Trophoblast cell (in vitro differentiated cells and primary cell): Measurements from ENCODE around the gene SINHCAF.

Experiments
- DNase-seq, 2 donors: peaks; one replicate each; pipeline ENCODE4 v3.0.0-alpha.2; 2016
- H2AFZ ChIP-seq: 2 replicates; pipeline ENCODE4 v1.6.1; 2013; ENCODE audit warnings: low read length, moderate library complexity, mild to moderate bottlenecking; ENCODE audit not compliant: insufficient read depth, poor library complexity
- H2AK5ac ChIP-seq: 2 replicates; pipeline ENCODE4 v1.6.1; 2013; ENCODE audit warnings: mild to moderate bottlenecking, low read length
- H2BK120ac ChIP-seq: 2 replicates; pipeline ENCODE4 v1.6.1; 2013; ENCODE audit warnings: low read length, mild to moderate bottlenecking, moderate library complexity; ENCODE audit not compliant: insufficient read depth, poor library complexity
- H2BK12ac ChIP-seq: 2 replicates; pipeline ENCODE4 v1.6.1; 2013; ENCODE audit warnings: mild to moderate bottlenecking, low read length, moderate library complexity
- H2BK5ac ChIP-seq: 2 replicates; pipeline ENCODE4 v1.6.1; 2013; ENCODE audit warnings: low read length, low read depth, moderate library complexity, mild to moderate bottlenecking; ENCODE audit not compliant: poor library complexity
- H3K14ac ChIP-seq: 2 replicates; pipeline ENCODE4 v1.6.1; 2013; ENCODE audit warnings: mild to moderate bottlenecking, low read length
- H3K18ac ChIP-seq: 2 replicates; pipeline ENCODE4 v1.6.1; 2013; ENCODE audit warnings: mild to moderate bottlenecking, low read length
- H3K23ac ChIP-seq: 2 replicates; pipeline ENCODE4 v1.6.1; 2013; ENCODE audit warnings: low read length
- H3K27ac ChIP-seq: 2 replicates; pipeline ENCODE4 v1.5.1; 2013; ENCODE audit warnings: low read depth, mild to moderate bottlenecking, inconsistent platforms, low read length, moderate library complexity
- H3K27me3 ChIP-seq: 2 replicates; pipeline ENCODE4 v1.6.1; 2013; ENCODE audit warnings: inconsistent platforms, mild to moderate bottlenecking, low read length, moderate library complexity; ENCODE audit not compliant: insufficient read depth
- H3K36me3 ChIP-seq, 2 experiments: 1 replicate in 1 of 2; 2 replicates in 1 of 2; pipeline ENCODE4 v1.6.1; 2013; ENCODE audit warnings: low read length in 2 of 2, mild to moderate bottlenecking in 2 of 2, moderate library complexity in 1 of 2; ENCODE audit not compliant: insufficient read depth in 2 of 2, control insufficient read depth in 1 of 2
- H3K4ac ChIP-seq: 2 replicates; pipeline ENCODE4 v1.6.1; 2013; ENCODE audit warnings: low read depth, mild to moderate bottlenecking, low read length, moderate library complexity
- H3K4me1 ChIP-seq, 2 experiments: 1 replicate in 1 of 2; 2 replicates in 1 of 2; pipeline ENCODE4 v1.6.1; 2013; ENCODE audit warnings: low read length in 2 of 2, mild to moderate bottlenecking in 2 of 2, moderate library complexity in 1 of 2; ENCODE audit not compliant: insufficient read depth in 2 of 2, control insufficient read depth in 1 of 2
- H3K4me2 ChIP-seq: 2 replicates; pipeline ENCODE4 v1.6.1; 2013; ENCODE audit warnings: inconsistent platforms, mild to moderate bottlenecking, low read length, moderate library complexity
- H3K4me3 ChIP-seq: 2 replicates; pipeline ENCODE4 v1.5.1; 2013; ENCODE audit warnings: mild to moderate bottlenecking, low read depth, low read length, inconsistent platforms
- H3K79me1 ChIP-seq: one replicate; pipeline ENCODE4 v1.6.1; 2013; ENCODE audit warnings: low read length
- H3K79me2 ChIP-seq: 2 replicates; pipeline ENCODE4 v1.6.1; 2013; ENCODE audit warnings: low read length, mild to moderate bottlenecking; ENCODE audit not compliant: control insufficient read depth, insufficient read depth, poor library complexity
- H3K9ac ChIP-seq: 2 replicates; pipeline ENCODE4 v1.6.1; 2013; ENCODE audit warnings: mild to moderate bottlenecking, low read length
- H3K9me3 ChIP-seq: 2 replicates; pipeline ENCODE4 v1.6.1; 2013; ENCODE audit warnings: low read depth, mild to moderate bottlenecking, control low read depth, inconsistent platforms, low read length; ENCODE audit not compliant: insufficient read depth
- H4K12ac ChIP-seq: 2 replicates; pipeline ENCODE4 v1.6.1; 2013; ENCODE audit warnings: low read depth, mild to moderate bottlenecking, low read length, moderate library complexity
- H4K8ac ChIP-seq: 2 replicates; pipeline ENCODE4 v1.6.1; 2013; ENCODE audit warnings: low read depth, mild to moderate bottlenecking, low read length, moderate library complexity
- H4K91ac ChIP-seq: one replicate; pipeline ENCODE4 v1.6.1; 2013; ENCODE audit warnings: low read depth, mild to moderate bottlenecking, low read length, moderate library complexity
- WGBS: extraction: QIAGEN DNeasy Blood & Tissue Kit; methylation state at CpG from one replicate; pipeline ENCODE4 v1.1.7; 2013; ENCODE audit warnings: missing lambda C conversion rate; ENCODE audit not compliant: insufficient read length, insufficient coverage; ENCODE audit errors: extremely low coverage; 5-methylcytosine and 5-hydroxymethylcytosine counted together

The SINHCAF gene

DNA sequence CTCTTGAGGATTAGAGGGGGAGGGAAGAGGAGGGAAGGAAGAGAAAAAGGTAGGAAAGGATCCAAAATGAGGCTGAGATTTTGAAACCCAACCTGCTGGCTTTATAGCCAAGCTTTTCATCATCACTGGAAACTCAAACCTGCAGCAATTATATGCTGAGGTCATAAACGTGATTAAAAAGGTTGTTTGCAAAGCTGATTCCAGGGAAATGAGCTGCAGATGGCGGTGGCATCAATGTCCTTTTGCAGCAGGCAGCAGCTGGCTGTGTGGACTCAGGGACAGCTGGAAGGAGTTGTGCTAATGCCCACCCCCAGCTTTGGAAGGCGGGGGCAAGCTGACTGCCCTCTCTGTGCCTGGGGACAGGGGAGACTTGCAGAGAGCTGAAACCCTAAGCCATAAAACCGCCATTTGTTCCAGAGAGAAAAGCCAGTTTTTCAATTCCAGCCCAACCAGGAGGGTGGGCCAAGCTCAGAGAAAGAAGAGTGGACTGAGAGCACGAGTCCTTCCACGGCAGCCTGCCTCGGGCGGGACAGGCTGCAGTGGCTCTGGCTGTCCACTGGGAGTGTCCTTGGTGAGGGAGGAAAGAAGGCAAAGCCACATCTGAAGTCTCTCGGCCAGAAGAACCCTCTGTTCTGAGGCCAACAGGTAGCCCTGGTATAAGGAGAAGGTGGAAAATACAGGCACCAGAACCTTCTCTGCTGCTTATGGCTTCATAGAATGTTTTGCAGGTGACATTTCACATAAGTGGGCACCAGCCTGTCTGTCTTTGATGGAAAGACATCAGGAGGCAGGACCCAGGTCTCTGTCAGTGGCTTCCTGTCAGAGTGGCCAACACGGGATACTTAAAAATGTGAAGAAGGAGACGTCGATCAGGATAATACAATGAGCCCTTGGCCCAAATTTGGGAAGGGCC is 90.7 kb downstream of the SINHCAF start:
- no peaks in the 10 kb centered on the region for H3K79me2 ChIP-seq
- H3K27me3 ChIP-seq, result no peaks in the 10 kb centered on the region
- no peak overlapping the region for H3K9ac ChIP-seq
- no peak overlapping the region for H3K4me2 ChIP-seq
- no peak overlapping the region for H4K8ac ChIP-seq
- H3K14ac ChIP-seq, result no peak overlapping the region
- no peak overlapping the region for H2BK5ac ChIP-seq
- H3K18ac ChIP-seq, result no peak overlapping the region
- DNase-seq, result peak in 1 of 2 donors; percentile 36
- no peak overlapping the region for H2BK120ac ChIP-seq
- no peak overlapping the region for H4K12ac ChIP-seq
- no peaks in the 10 kb centered on the region for H3K36me3 ChIP-seq
- no peak overlapping the region for H2BK12ac ChIP-seq
- no peak overlapping the region for H2AK5ac ChIP-seq
- H3K4me3 ChIP-seq, result no peak overlapping the region
- no peaks in the 10 kb centered on the region for H3K79me1 ChIP-seq
- H3K9me3 ChIP-seq, result peaks cover 4% of the 10 kb centered on the region
- no peak overlapping the region for H4K91ac ChIP-seq
- H3K4ac ChIP-seq, result no peak overlapping the region
- no peak overlapping the region for H3K23ac ChIP-seq
- H2AFZ ChIP-seq, result no peak overlapping the region
- WGBS, result no CpG with 5 or more reads among the region's 12 CpGs
- no peak overlapping the region for H3K27ac ChIP-seq
- peaks cover 2 to 9% of the 10 kb centered on the region in 2 experiments for H3K4me1 ChIP-seq

DNA sequence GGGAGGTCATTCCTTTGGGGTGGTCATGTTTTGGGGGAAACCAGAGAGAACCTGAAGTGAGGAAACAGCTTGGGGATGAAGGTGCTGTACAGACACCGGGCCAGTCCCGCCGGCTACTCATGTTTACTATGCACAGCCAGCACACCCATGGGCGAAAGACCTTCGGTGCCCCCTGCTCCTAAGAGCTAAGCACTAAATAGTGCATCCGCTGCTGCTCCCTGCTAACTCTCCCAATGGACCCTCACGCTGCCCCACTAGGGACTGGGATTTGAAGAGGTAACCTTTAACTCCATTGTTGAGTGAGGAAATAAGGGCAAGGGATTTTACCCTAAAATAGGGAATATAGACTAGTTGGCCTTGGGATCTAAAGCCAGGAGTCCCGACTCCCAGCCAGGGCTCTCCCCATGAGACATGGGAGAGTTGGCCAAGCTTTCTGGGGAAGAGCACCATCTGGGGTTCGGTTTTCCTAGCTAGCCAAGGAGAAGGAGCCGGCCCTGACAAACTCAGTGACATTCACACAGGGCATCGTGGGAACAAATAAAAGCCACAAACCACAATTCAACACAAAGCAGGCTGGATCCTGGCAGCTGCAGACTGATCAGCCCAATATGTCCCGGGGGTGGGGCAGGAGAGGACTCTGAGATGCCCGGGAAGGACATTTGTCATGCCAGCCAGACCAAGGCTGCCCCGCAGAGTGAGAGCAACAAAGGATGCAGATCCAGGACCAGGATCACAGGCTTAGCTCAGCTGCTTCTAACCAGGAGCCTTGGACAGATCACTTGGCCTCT is 91.7 kb downstream of the SINHCAF start:
- Histone ChIP-seq H3K27ac (no peak overlapping the region), H2BK120ac (no peak overlapping the region), H4K8ac (no peak overlapping the region), H3K14ac (no peak overlapping the region), H3K9ac (no peak overlapping the region), H3K79me1 (peaks cover 2% of the 10 kb centered on the region), H3K4me2 (no peak overlapping the region), H3K36me3 (no peaks in the 10 kb centered on the region), H3K79me2 (no peaks in the 10 kb centered on the region), H3K9me3 (peaks cover 4% of the 10 kb centered on the region), H4K91ac (no peak overlapping the region), H3K4me3 (no peak overlapping the region), H3K23ac (no peak overlapping the region), H2BK5ac (no peak overlapping the region), H3K4me1 (peaks cover 2 to 9% of the 10 kb centered on the region in 2 experiments), H4K12ac (no peak overlapping the region), H3K18ac (no peak overlapping the region), H2BK12ac (no peak overlapping the region), H2AK5ac (no peak overlapping the region), H3K27me3 (no peaks in the 10 kb centered on the region), H3K4ac (no peak overlapping the region), H2AFZ (no peak overlapping the region)
- WGBS, result no CpG with 5 or more reads among the region's 14 CpGs
- no peak for DNase-seq

DNA sequence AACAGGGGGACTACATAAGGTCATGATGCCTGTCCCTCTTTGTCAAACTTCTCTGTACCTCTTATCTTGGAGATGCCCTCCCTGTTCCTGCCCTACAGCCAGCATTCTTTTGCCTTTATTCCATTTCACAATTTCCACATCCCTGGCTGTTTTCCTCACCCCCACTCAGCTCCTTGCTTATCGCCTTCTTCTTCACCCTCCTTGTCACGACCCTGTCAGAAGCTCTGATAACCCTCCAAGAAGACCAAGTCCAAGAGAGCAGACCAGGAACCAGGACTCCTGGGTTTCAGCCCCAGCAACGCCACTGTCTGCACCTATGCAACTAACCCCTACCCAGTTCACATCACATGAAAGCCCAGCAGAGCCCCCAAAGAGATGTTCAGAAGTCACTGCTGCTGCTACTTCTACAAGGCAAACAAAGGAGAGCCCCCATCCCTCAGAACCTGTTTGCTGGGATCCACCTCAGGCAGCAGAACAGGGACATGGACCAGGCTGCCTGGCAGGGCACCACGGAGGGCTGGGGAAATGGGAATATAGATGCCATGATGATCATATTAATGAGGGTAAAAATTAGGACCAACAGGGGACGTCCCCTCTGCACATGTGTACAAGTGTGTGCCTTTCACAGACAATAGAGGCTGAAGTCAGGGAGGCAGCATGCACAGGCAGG is 92.8 kb downstream of the SINHCAF start:
- Histone ChIP-seq H4K91ac (no peak overlapping the region), H3K4me3 (no peak overlapping the region), H3K79me2 (no peaks in the 10 kb centered on the region), H4K8ac (no peak overlapping the region), H2AK5ac (no peak overlapping the region), H3K27me3 (no peaks in the 10 kb centered on the region), H3K23ac (no peak overlapping the region), H3K9me3 (peaks cover 4% of the 10 kb centered on the region), H2BK5ac (no peak overlapping the region), H3K36me3 (no peaks in the 10 kb centered on the region), H3K27ac (no peak overlapping the region), H4K12ac (no peak overlapping the region), H3K4me2 (no peak overlapping the region), H3K4me1 (peaks cover 2 to 9% of the 10 kb centered on the region in 2 experiments), H3K18ac (no peak overlapping the region), H3K79me1 (peaks cover 2% of the 10 kb centered on the region), H3K4ac (no peak overlapping the region), H2BK120ac (no peak overlapping the region), H2AFZ (no peak overlapping the region), H3K14ac (no peak overlapping the region), H3K9ac (no peak overlapping the region), H2BK12ac (no peak overlapping the region)
- no peak for DNase-seq
- WGBS, result no CpG with 5 or more reads among the region's 5 CpGs

DNA sequence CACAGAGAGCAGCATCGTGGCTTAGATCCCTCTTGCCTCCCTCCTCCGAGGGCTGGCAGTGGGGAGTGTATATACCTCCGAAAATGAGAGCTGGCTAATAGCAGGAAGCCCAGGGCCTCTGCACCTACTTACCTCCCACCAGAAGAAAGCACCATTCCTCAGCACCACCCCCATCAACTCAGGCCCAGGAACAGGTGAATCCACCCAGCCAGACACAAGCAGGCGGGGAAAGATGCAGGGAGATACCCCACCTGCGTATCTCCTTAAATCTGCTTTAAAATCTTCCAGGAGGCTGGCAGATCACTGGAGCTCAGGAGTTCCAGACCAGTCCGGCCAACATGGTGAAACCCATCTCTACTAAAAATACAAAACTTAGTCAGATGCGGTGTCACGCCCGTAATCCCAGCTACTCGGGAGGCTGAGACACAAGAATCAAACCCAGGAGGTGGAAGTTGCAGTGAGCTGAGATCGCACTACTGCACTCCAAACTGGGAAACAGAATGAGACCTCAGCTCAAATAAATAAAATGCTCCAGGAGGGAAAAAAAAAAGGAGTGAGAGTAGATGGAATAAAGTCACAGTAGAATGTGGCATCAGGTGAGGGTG is 93.5 kb downstream of the SINHCAF start:
- WGBS, result no CpG with 5 or more reads among the region's 11 CpGs
- H3K23ac ChIP-seq, result no peak overlapping the region
- no peak overlapping the region for H2BK120ac ChIP-seq
- H3K79me2 ChIP-seq, result no peaks in the 10 kb centered on the region
- no peaks in the 10 kb centered on the region for H3K36me3 ChIP-seq
- H4K91ac ChIP-seq, result no peak overlapping the region
- no peak overlapping the region for H4K8ac ChIP-seq
- no peaks in the 10 kb centered on the region for H3K27me3 ChIP-seq
- DNase-seq, result no peak
- no peak overlapping the region for H3K18ac ChIP-seq
- H3K27ac ChIP-seq, result no peak overlapping the region
- no peak overlapping the region for H2BK12ac ChIP-seq
- no peak overlapping the region for H4K12ac ChIP-seq
- no peak overlapping the region for H2AFZ ChIP-seq
- H3K4me2 ChIP-seq, result no peak overlapping the region
- peaks cover 2% of the 10 kb centered on the region for H3K79me1 ChIP-seq
- H3K9me3 ChIP-seq, result peaks cover 4% of the 10 kb centered on the region
- H2AK5ac ChIP-seq, result no peak overlapping the region
- H2BK5ac ChIP-seq, result no peak overlapping the region
- H3K9ac ChIP-seq, result no peak overlapping the region
- no peak overlapping the region for H3K4me3 ChIP-seq
- no peak overlapping the region for H3K4ac ChIP-seq
- peaks cover 2 to 9% of the 10 kb centered on the region in 2 experiments for H3K4me1 ChIP-seq
- H3K14ac ChIP-seq, result no peak overlapping the region
